ENCODE data around the gene NR1D2.

NR1D2 gene

GRCh38 chr3:23931597-23931996 lies 13.5 kb upstream of the NR1D2 start:
- no peak for DNase-seq (ENCODE audit: low read depth in 2 of 2)

- DNase-seq (ENCODE audit: low read depth in 2 of 2): no peak
Measured at GRCh38 chr3:23932571-23932970, 12.5 kb upstream of the NR1D2 start.

GRCh38 chr3:23934253-23934652 lies 10.8 kb upstream of the NR1D2 start:
- no peak for DNase-seq (ENCODE audit: low read depth in 2 of 2)

- DNase-seq (ENCODE audit: low read depth in 2 of 2): no peak
Measured at GRCh38 chr3:23937296-23937695, 7.8 kb upstream of the NR1D2 start.

- no peak for DNase-seq (ENCODE audit: low read depth in 2 of 2)
Measured at GRCh38 chr3:23938688-23939087, 6.4 kb upstream of the NR1D2 start.

- DNase-seq (ENCODE audit: low read depth in 2 of 2): no peak
Measured at GRCh38 chr3:23940775-23941174, 4.3 kb upstream of the NR1D2 start.

GRCh38 chr3:23941440-23941839 lies 3.6 kb upstream of the NR1D2 start:
- no peak for DNase-seq (ENCODE audit: low read depth in 2 of 2)

GRCh38 chr3:23942546-23942945 lies 2.5 kb upstream of the NR1D2 start:
- DNase-seq (ENCODE audit: low read depth in 2 of 2): no peak

GRCh38 chr3:23944007-23944783 lies 891 bp upstream of the NR1D2 start:
- DNase-seq (ENCODE audit: low read depth in 2 of 2): no peak

- no peak for DNase-seq (ENCODE audit: low read depth in 2 of 2)
Measured at GRCh38 chr3:23945663-23945912, 502 bp downstream of the NR1D2 start.

- DNase-seq (ENCODE audit: low read depth in 2 of 2): peak; percentile 94 to 95
Measured at GRCh38 chr3:23945913-23946687, 1.0 kb downstream of the NR1D2 start.

GRCh38 chr3:23948761-23949160 lies 3.7 kb downstream of the NR1D2 start:
- DNase-seq (ENCODE audit: low read depth in 2 of 2): no peak

- DNase-seq (ENCODE audit: low read depth in 2 of 2): no peak
Measured at GRCh38 chr3:23949784-23950183, 4.7 kb downstream of the NR1D2 start.

- DNase-seq (ENCODE audit: low read depth in 2 of 2): no peak
Measured at GRCh38 chr3:23950293-23950692, 5.2 kb downstream of the NR1D2 start.

- no peak for DNase-seq (ENCODE audit: low read depth in 2 of 2)
Measured at GRCh38 chr3:23952646-23953045, 7.6 kb downstream of the NR1D2 start.

GRCh38 chr3:23953523-23953922 lies 8.4 kb downstream of the NR1D2 start:
- no peak for DNase-seq (ENCODE audit: low read depth in 2 of 2)

GRCh38 chr3:23954144-23954543 lies 9.1 kb downstream of the NR1D2 start:
- no peak for DNase-seq (ENCODE audit: low read depth in 2 of 2)

GRCh38 chr3:23956701-23957100 lies 11.6 kb downstream of the NR1D2 start:
- DNase-seq (ENCODE audit: low read depth in 2 of 2): no peak

- no peak for DNase-seq (ENCODE audit: low read depth in 2 of 2)
Measured at GRCh38 chr3:23959135-23959900, 14.2 kb downstream of the NR1D2 start.

GRCh38 chr3:23960649-23961048 lies 15.6 kb downstream of the NR1D2 start:
- DNase-seq (ENCODE audit: low read depth in 2 of 2): no peak

- DNase-seq (ENCODE audit: low read depth in 2 of 2): no peak
Measured at GRCh38 chr3:23961066-23961465, 16.0 kb downstream of the NR1D2 start.

GRCh38 chr3:23961913-23962312 lies 16.8 kb downstream of the NR1D2 start:
- DNase-seq (ENCODE audit: low read depth in 2 of 2): no peak

Measured in stimulated activated CD4-positive, alpha-beta T cell treated with anti-CD3 and anti-CD28 coated beads, Interleukin-1b, Interleukin-23, amount 100 ng/mL, for 1 hour (primary cell).